A673 (cell line): ENCODE data around the gene SLC24A4. TPM values are rescaled to one million over a fixed set of nuclear protein-coding genes. Genes with fewer than 3 reads are reported as not detected.

ENCODE experiments used
- BruUV-seq: library from RNA; stranded (reverse); fragments of 400-500 nt; replicated peaks from 2 replicates; lab custom pipeline; 2021; lab: Mats Ljungman, UMichigan
- CTCF ChIA-PET: fragments of 300-600 bp; sonication (Branson Sonifier 250); formaldehyde crosslinking; loops from one replicate; lab custom pipeline; 2022; ENCODE audit warnings: antibody characterized with exemption; lab: Charles Lee
- POLR2A ChIA-PET: fragments of 300-600 bp; sonication (Branson Sonifier 250); formaldehyde crosslinking; loops from one replicate; lab custom pipeline; 2022; ENCODE audit warnings: antibody characterized with exemption; ENCODE audit not compliant: low non-redundant PET; lab: Charles Lee
- DNase-seq: peaks from one replicate; pipeline ENCODE4 v3.0.0-alpha.2; 2015; ENCODE audit warnings: low spot score
- H3K27ac ChIP-seq: fragments of 200-600 bp; sonication (generic); 2 replicates; pipeline ENCODE4 v1.5.1; 2016; ENCODE audit warnings: mixed run types, low read depth, mild to moderate bottlenecking, mixed read lengths, antibody characterized with exemption, low read length; ENCODE audit not compliant: poor library complexity, severe bottlenecking
- H3K27me3 ChIP-seq: fragments of 200-600 bp; sonication (generic); replicated peaks from 2 replicates; pipeline ENCODE4 v1.6.1; 2017; ENCODE audit warnings: mixed run types, low read depth, mild to moderate bottlenecking, mixed read lengths, antibody characterized with exemption, low read length; ENCODE audit not compliant: insufficient read depth, poor library complexity
- H3K36me3 ChIP-seq: fragments of 200-600 bp; sonication (generic); 2 replicates; pipeline ENCODE4 v1.6.1; 2016; ENCODE audit warnings: mixed run types, mild to moderate bottlenecking, mixed read lengths, antibody characterized with exemption, low read length; ENCODE audit not compliant: insufficient read depth, poor library complexity, severe bottlenecking
- H3K4me1 ChIP-seq: fragments of 200-600 bp; sonication (generic); 2 replicates; pipeline ENCODE4 v1.6.1; 2017; ENCODE audit warnings: mixed run types, mild to moderate bottlenecking, mixed read lengths, antibody characterized with exemption, low read length; ENCODE audit not compliant: insufficient read depth, poor library complexity, severe bottlenecking
- H3K4me3 ChIP-seq: fragments of 200-600 bp; sonication (generic); 2 replicates; pipeline ENCODE4 v1.5.1; 2016; ENCODE audit warnings: low read depth, mixed run types, mild to moderate bottlenecking, mixed read lengths, low read length; ENCODE audit not compliant: poor library complexity, severe bottlenecking
- H3K9me3 ChIP-seq: fragments of 200-600 bp; sonication (generic); 2 replicates; pipeline ENCODE4 v1.6.1; 2016; ENCODE audit warnings: mixed run types, low read depth, mild to moderate bottlenecking, mixed read lengths, antibody characterized with exemption, low read length; ENCODE audit not compliant: poor library complexity, severe bottlenecking
- CTCF ChIP-seq: fragments of 300-800, 200-600 bp; sonication (generic); conservative IDR thresholded peaks from 2 replicates; pipeline ENCODE4 v1.5.1; 2017; ENCODE audit warnings: low read depth, mild to moderate bottlenecking, antibody characterized with exemption, low read length, moderate library complexity, mixed read lengths
- EZH2 ChIP-seq: fragments of 200-600 bp; sonication (generic); IDR thresholded peaks from 2 replicates; pipeline ENCODE4 v1.6.1; 2017; ENCODE audit warnings: borderline replicate concordance, low read depth, mild to moderate bottlenecking, mixed read lengths, antibody characterized with exemption, low read length; ENCODE audit not compliant: poor library complexity, severe bottlenecking
- intact Hi-C: fragments of 100-400 bp; cut with micrococcal nuclease; formaldehyde crosslinking; loops from one replicate; pipeline ENCODE4 v1.10.0; 2022; ENCODE audit not compliant: unreplicated experiment
- total RNA-seq: library from RNA; stranded (reverse); gene quantifications from 2 replicates; pipeline ENCODE4 v1.2.3, GENCODE V29; 2021

Gene SLC24A4
- total RNA-seq, 1 experiment from 2014 or later, result 0.15 TPM

- TF ChIP-seq EZH2 (no peak), CTCF (no peak)
- Histone ChIP-seq H3K4me1 (no peaks in the 10 kb centered on the region), H3K36me3 (no peaks in the 10 kb centered on the region), H3K4me3 (no peak overlapping the region), H3K27ac (no peak overlapping the region), H3K9me3 (no peaks in the 10 kb centered on the region), H3K27me3 (no peaks in the 10 kb centered on the region)
- CTCF ChIA-PET, result no interaction called here
- no peak for DNase-seq
- intact Hi-C loops, result no loop called here
- BruUV-seq, result no TSS peak
- POLR2A ChIA-PET, result no interaction called here
These were observed 138.1 kb downstream of the SLC24A4 start for GRCh38 chr14:92460916-92461579.

GRCh38 chr14:92461891-92462290 is 138.9 kb downstream of the SLC24A4 start:
- no TSS peak for BruUV-seq
- DNase-seq, result no peak
- intact Hi-C loops, result no loop called here
- H3K27me3 ChIP-seq, result no peaks in the 10 kb centered on the region
- no peaks in the 10 kb centered on the region for H3K9me3 ChIP-seq
- CTCF ChIA-PET, result no interaction called here
- no peaks in the 10 kb centered on the region for H3K36me3 ChIP-seq
- H3K4me1 ChIP-seq, result no peaks in the 10 kb centered on the region
- no peak for TF ChIP-seq CTCF
- no peak for TF ChIP-seq EZH2
- no peak overlapping the region for H3K4me3 ChIP-seq
- H3K27ac ChIP-seq, result no peak overlapping the region
- POLR2A ChIA-PET, result no interaction called here

- Histone ChIP-seq H3K9me3 (no peaks in the 10 kb centered on the region), H3K4me3 (no peak overlapping the region), H3K4me1 (no peaks in the 10 kb centered on the region), H3K27ac (no peak overlapping the region), H3K36me3 (no peaks in the 10 kb centered on the region), H3K27me3 (no peaks in the 10 kb centered on the region)
- ChIA-PET POLR2A (no interaction called here), CTCF (no interaction called here)
- DNase-seq, result no peak
- TF ChIP-seq CTCF, result no peak
- TF ChIP-seq EZH2, result no peak
- no TSS peak for BruUV-seq
- intact Hi-C loops, result no loop called here
These were observed 139.6 kb downstream of the SLC24A4 start for GRCh38 chr14:92462568-92462967.
